Keratinocyte (primary cell): Measurements from ENCODE around the gene ATP8A2. TPM values are rescaled to one million over a fixed set of nuclear protein-coding genes. Genes with fewer than 3 reads are reported as not detected.

Source experiments
- DNase-seq: peaks from one replicate; pipeline ENCODE4 v3.0.0-alpha.2; 2011; ENCODE audit warnings: low read depth, missing footprints, low spot score
- FAIRE-seq: peaks from 2 replicates; lab custom pipeline; 2011; peaks lifted over from hg19 to GRCh38; lab: Jason Lieb, UNC
- H2AFZ ChIP-seq: 2 replicates; pipeline ENCODE4 v1.6.0; 2012; ENCODE audit warnings: low read length, control low read depth, inconsistent platforms; ENCODE audit not compliant: control insufficient read depth
- H3K27ac ChIP-seq: 2 replicates; pipeline ENCODE4 v1.5.1; 2011; ENCODE audit warnings: low read length; ENCODE audit not compliant: control insufficient read depth, insufficient read depth
- H3K27me3 ChIP-seq: 3 replicates; pipeline ENCODE4 v1.6.0; 2011; ENCODE audit warnings: low read length; ENCODE audit not compliant: control insufficient read depth, insufficient read depth; ENCODE audit errors: extremely low read depth
- H3K36me3 ChIP-seq, 2 experiments: 2 replicates in 1 of 2; 3 replicates in 1 of 2; pipeline ENCODE4 v1.5.1; 2011; ENCODE audit warnings: low read length in 2 of 2, mild to moderate bottlenecking in 1 of 2; ENCODE audit not compliant: control insufficient read depth in 2 of 2, insufficient read depth in 2 of 2; ENCODE audit errors: extremely low read depth in 1 of 2
- H3K4me1 ChIP-seq: 3 replicates; pipeline ENCODE4 v1.5.1; 2011; ENCODE audit warnings: low read length; ENCODE audit not compliant: control insufficient read depth, insufficient read depth; ENCODE audit errors: extremely low read depth
- H3K4me2 ChIP-seq: 3 replicates; pipeline ENCODE4 v1.6.0; 2011; ENCODE audit warnings: low read depth, low read length; ENCODE audit not compliant: control insufficient read depth, insufficient read depth; ENCODE audit errors: extremely low read depth
- H3K4me3 ChIP-seq, 3 experiments: fragments of 200-600 bp in 1 of 3; sonication (generic) in 1 of 3; 2 replicates in 2 of 3; 3 replicates in 1 of 3; pipeline ENCODE4 v1.5.1; 2011 to 2016; ENCODE audit warnings: low read length in 3 of 3, mild to moderate bottlenecking in 3 of 3, control low read depth in 2 of 3, inconsistent platforms in 1 of 3, low read depth in 1 of 3, mixed read lengths in 1 of 3, mixed run types in 1 of 3, moderate library complexity in 1 of 3; ENCODE audit not compliant: control insufficient read depth in 2 of 3, insufficient read depth in 2 of 3; ENCODE audit errors: extremely low read depth in 1 of 3
- H3K79me2 ChIP-seq: 2 replicates; pipeline ENCODE4 v1.6.0; 2012; ENCODE audit warnings: low read length; ENCODE audit not compliant: control insufficient read depth, insufficient read depth
- H3K9ac ChIP-seq: 3 replicates; pipeline ENCODE4 v1.6.0; 2011; ENCODE audit warnings: low read length; ENCODE audit not compliant: control insufficient read depth, insufficient read depth; ENCODE audit errors: extremely low read depth
- H3K9me1 ChIP-seq: 3 replicates; pipeline ENCODE4 v1.6.0; 2011; ENCODE audit warnings: low read length; ENCODE audit not compliant: control insufficient read depth, insufficient read depth; ENCODE audit errors: extremely low read depth
- H3K9me3 ChIP-seq: 2 replicates; pipeline ENCODE4 v1.5.1; 2012; ENCODE audit warnings: low read depth, low read length; ENCODE audit not compliant: control insufficient read depth
- H4K20me1 ChIP-seq: 3 replicates; pipeline ENCODE4 v1.6.0; 2011; ENCODE audit warnings: low read length; ENCODE audit not compliant: control insufficient read depth, insufficient read depth; ENCODE audit errors: extremely low read depth
- CTCF ChIP-seq, 3 experiments: IDR thresholded peaks in 1 of 3; conservative IDR thresholded peaks in 1 of 3; optimal IDR thresholded peaks in 1 of 3; 2 replicates in 2 of 3; 3 replicates in 1 of 3; pipeline versions ENCODE3 to v1.5.1; 2011; ENCODE audit warnings: low read length in 3 of 3, mild to moderate bottlenecking in 3 of 3, moderate library complexity in 2 of 3, control low read depth in 1 of 3, inconsistent platforms in 1 of 3; ENCODE audit not compliant: insufficient read depth in 2 of 3; ENCODE audit errors: extremely low read depth in 1 of 3
- EZH2 ChIP-seq: IDR thresholded peaks from one replicate; pipeline ENCODE4 v1.6.1; 2012; ENCODE audit warnings: inconsistent platforms, mild to moderate bottlenecking, low read length, moderate library complexity
- dilution Hi-C: fragments of 300-500 bp; cut with MboI; formaldehyde crosslinking; loops from one replicate; pipeline ENCODE4 v1.7.0; 2020; ENCODE audit warnings: low sequenced_read_pairs; ENCODE audit not compliant: extremely low pct_ligation_motif_present
- polyA plus RNA-seq, 5 experiments: library from polyadenylated mRNA; depleted of rRNA in 3 of 5; stranded (reverse) in 3 of 5; stranded (forward) in 1 of 5; unstranded in 1 of 5; fragments of >200 nt; gene quantifications; 1 replicate in 1 of 5; 2 replicates in 3 of 5; 3 replicates in 1 of 5; pipeline versions ENCODE4 v1.2.1 to v1.2.3, GENCODE V29; 2011 to 2012; ENCODE audit warnings: missing spikeins in 2 of 5, low read depth in 1 of 5, low replicate concordance in 1 of 5

The ATP8A2 gene
- polyA plus RNA-seq, 1 donor (not counting 4 experiments of a cell fraction or from before 2014, with no cell fraction given) = 0.16 TPM

- Histone ChIP-seq H3K4me3 (no peak overlapping the region), H3K27ac (no peak overlapping the region), H3K9me1 (no peaks in the 10 kb centered on the region), H4K20me1 (no peaks in the 10 kb centered on the region), H2AFZ (no peak overlapping the region), H3K79me2 (no peaks in the 10 kb centered on the region), H3K4me1 (no peaks in the 10 kb centered on the region), H3K36me3 (no peaks in the 10 kb centered on the region), H3K9me3 (no peaks in the 10 kb centered on the region), H3K27me3 (no peaks in the 10 kb centered on the region), H3K9ac (no peak overlapping the region), H3K4me2 (no peak overlapping the region)
- DNase-seq (no peak), FAIRE-seq (no peak)
- dilution Hi-C loops = no loop called here
- TF ChIP-seq CTCF (optimal IDR thresholded peaks at IDR 0.05 in 1 of 3, IDR thresholded peaks at IDR 0.05 in 1 of 3, conservative IDR thresholded peaks at IDR 0.05 in 1 of 3; ENCODE audit: extremely low read depth in 1 of 3, insufficient read depth in 2 of 3, low read length in 3 of 3) = no peak
- no peak for TF ChIP-seq EZH2
Measured at GRCh38 chr13:25630329-25630900, 258.6 kb downstream of the ATP8A2 start.

- Histone ChIP-seq H3K27me3 (no peaks in the 10 kb centered on the region), H2AFZ (no peak overlapping the region), H3K4me2 (no peak overlapping the region), H4K20me1 (no peaks in the 10 kb centered on the region), H3K79me2 (no peaks in the 10 kb centered on the region), H3K4me1 (no peaks in the 10 kb centered on the region), H3K27ac (no peak overlapping the region), H3K9me1 (no peaks in the 10 kb centered on the region), H3K36me3 (no peaks in the 10 kb centered on the region), H3K4me3 (no peak overlapping the region), H3K9me3 (no peaks in the 10 kb centered on the region), H3K9ac (no peak overlapping the region)
- dilution Hi-C loops = no loop called here
- DNase-seq (no peak), FAIRE-seq (no peak)
- no peak for TF ChIP-seq CTCF (optimal IDR thresholded peaks at IDR 0.05 in 1 of 3, IDR thresholded peaks at IDR 0.05 in 1 of 3, conservative IDR thresholded peaks at IDR 0.05 in 1 of 3; ENCODE audit: extremely low read depth in 1 of 3, insufficient read depth in 2 of 3, low read length in 3 of 3)
- TF ChIP-seq EZH2 = no peak
Measured at GRCh38 chr13:25632166-25632888, 260.6 kb downstream of the ATP8A2 start.
